HG03565 (cell line): ENCODE data around the gene KCNIP4.

Experiments used
- ATAC-seq: cut with Tn5 transposase; IDR thresholded peaks from one replicate; pipeline ENCODE4 v1.9.1; 2021; ENCODE audit warnings: mild to moderate bottlenecking, moderate library complexity; ENCODE audit not compliant: unreplicated experiment

KCNIP4 gene

DNA sequence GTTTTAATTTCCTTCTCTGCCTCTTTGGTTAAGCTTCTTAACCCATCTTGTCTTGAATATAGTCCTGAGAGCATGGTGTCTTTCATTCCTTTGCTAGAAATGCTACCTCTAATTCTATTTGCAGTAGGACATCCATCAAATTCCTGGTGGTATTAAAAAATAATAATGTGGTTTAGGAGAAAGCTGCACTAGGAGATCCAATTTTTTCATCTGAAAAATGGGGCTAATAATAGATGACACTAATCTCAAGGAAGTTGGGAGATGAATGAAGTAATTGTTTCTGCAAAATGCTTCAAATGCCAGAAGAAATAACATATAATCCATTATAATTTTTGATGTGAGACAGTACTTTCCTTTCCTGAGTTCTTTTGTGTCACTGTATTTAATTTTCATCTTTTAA lies 1053.4 kb downstream of the KCNIP4 start:
- no peak for ATAC-seq

DNA sequence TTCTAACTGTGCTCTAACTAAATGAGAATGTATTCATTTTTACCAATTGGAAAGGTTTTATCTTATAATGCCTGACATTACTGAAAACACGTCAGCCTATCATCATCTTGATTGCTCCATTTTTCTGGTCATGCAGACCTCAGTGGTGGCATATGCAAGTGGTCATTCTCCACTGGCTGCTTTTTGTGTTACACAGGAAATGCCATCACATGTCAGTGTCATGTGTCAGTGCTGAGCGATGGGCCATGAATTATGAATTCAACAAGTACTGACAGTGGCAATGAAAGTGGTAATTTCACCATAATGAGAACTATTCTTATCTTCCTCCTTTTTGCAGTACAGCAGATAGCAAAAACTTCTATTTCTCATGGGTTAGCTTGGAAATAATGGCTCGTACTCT lies 1057.8 kb downstream of the KCNIP4 start:
- ATAC-seq = no peak

DNA sequence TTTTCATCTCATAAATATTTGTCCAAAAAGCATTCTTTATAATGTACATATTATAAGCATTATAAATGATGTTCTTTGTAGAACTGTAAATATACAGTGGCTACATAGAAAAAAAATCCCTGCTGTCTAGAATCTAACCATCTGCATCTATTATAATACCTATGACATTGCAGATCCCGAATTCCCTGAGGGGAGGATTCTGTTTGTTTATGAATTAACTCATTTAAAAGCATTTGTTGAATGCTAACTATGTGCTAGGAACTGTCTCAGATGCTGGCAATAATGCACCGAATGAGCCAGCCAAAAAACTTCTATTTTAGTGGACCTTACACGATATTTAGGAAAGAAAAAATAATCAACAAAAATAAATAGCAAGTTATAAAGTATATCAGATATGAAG lies 1058.7 kb downstream of the KCNIP4 start:
- no peak for ATAC-seq

DNA sequence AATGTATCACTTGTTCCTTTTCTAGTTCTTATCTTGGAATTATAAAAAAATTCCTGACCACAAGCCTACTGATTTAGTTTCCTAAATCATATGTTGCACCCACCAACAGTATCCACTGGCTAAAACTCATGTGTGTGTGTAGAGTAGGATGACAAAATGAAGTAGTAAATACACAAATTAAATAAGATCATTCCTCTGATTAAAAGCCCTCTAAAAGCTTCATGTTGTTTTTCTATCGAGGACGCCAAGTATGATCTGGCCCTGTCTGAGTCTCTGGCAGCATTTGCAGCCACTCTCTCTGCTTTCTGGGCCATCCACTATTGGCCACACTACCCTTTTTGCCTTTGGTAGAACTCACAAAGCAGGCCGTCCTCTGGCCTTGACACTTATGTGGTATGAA lies 1064.9 kb downstream of the KCNIP4 start:
- no peak for ATAC-seq

DNA sequence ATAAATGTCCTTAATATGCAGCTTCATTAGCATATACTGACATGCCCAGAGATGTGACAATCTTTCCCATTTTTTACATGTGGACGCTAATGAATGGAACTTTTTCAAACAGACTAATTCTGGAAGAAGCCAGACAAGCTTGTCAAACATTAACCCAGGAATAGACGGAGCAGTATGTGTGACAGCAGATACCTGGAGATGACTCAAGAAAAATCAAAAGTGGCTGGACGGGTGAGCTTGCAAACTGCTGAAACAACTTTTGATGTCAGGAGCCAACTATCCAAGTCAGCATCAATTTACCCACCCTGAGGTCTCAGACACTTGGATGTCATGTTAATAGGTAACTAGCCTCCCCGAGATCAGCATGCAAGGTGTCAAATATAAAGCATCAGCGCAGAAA lies 1065.3 kb downstream of the KCNIP4 start:
- ATAC-seq = no peak

DNA sequence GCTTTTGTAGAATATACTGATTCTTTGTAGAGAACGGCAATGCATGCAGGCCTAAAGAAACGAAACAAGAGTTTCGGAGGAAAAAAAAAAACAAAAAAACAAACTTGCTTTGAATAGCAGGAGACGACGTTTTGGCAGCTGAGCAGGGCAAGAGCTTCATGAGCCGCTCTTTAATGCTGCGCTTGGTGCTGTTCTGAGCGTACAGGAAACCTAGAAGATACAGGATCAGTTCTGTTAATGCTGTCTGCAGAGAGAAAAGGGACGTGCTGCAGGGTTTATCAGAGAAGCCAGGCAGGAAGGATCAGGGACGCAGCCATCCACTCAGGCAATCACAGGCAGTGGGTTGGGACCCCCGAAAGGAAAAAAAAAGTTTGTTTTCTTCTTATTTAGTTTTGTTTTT lies 1066.1 kb downstream of the KCNIP4 start:
- ATAC-seq = no peak

DNA sequence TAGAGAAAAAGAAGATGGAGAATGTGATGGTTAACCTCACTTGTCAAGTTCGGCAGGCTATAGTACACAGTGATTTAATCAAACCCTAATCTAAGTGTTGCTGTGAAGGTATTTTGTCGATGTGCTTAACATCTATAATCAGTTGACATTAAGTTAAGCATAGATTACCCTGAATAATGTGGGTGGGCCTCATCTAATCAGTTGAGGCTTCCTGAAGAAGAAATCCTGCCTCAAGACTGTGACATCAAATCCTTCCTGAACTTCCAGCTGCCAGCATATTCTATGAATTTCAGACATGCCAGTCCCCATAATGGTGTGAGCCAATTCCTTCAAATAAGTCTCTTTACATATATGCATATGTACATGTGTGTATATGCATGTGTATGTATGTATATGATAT lies 1066.9 kb downstream of the KCNIP4 start:
- ATAC-seq = no peak

DNA sequence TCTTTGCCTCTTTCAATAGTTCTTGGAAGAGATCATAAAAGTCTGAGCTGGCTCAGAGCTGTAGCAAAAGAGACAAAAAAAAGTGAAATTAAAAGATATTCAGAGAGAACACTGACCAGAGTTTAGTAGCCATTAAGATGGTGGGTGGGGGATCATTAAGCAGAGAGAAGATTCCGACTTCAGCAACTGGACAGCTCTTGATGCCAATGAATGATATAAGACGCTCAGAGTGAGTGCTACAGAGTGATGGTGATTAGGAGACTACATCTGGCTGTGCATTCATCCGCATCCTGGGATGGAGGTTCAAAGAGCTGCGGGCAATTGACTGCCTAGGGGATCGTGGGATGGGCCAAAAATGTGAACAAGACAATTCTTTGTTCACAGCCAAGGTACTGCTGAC lies 1069.8 kb downstream of the KCNIP4 start:
- no peak for ATAC-seq

DNA sequence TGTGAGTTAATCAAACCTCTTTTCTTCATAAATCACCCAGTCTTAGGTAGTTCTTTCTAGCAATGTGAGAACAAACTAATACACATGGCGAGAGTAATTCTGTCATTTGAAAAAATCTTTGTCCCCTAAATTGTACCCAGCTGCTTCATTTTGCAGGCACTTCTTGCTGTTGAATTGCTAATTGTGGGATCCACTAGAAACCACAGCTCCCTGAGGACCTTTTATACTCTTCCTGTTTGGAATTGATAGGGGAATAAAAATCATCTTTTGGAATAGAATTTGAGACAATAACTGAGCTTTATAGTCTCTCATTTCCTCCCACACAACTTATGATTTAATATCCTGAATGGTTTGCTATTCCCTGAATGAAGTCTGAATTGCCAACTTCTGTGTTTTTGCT lies 1078.1 kb downstream of the KCNIP4 start:
- no peak for ATAC-seq

DNA sequence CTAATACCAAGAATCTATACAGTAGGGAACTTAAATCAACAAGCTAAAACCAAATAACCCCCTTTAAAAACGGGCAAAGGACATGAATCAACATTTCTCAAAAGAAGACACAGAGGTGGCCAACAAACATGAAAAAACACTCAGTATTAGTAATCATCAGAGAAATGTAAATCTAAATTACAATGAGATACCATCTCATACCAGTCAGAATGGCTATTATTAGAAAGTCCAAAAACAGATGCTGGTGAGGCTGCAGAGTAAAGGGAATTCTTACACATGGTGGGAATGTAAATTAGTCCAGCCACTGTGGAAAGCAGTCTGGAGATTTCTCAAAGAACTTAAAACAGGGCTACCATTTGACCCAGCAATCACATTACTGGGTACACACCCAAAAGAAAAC lies 1080.5 kb downstream of the KCNIP4 start:
- ATAC-seq = no peak

DNA sequence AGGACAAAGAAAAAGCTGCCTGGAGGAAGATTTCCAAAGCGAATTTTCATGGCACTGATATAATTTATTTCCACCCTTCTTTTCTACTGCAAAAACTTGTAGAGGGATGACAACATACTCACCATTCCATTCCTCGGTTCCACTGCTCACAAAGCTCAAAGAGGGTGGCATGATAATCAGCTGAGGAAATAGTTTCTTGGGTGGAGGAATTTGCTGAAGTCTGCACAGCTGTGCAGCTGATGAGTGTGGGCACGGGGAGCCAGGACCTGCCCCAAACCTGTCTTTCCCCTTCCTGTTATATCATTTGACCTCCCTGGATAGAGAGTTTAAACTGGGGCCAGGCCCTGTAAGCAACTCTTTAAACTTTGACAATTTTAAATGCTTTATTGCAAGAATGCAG lies 1087.7 kb downstream of the KCNIP4 start:
- no peak for ATAC-seq

DNA sequence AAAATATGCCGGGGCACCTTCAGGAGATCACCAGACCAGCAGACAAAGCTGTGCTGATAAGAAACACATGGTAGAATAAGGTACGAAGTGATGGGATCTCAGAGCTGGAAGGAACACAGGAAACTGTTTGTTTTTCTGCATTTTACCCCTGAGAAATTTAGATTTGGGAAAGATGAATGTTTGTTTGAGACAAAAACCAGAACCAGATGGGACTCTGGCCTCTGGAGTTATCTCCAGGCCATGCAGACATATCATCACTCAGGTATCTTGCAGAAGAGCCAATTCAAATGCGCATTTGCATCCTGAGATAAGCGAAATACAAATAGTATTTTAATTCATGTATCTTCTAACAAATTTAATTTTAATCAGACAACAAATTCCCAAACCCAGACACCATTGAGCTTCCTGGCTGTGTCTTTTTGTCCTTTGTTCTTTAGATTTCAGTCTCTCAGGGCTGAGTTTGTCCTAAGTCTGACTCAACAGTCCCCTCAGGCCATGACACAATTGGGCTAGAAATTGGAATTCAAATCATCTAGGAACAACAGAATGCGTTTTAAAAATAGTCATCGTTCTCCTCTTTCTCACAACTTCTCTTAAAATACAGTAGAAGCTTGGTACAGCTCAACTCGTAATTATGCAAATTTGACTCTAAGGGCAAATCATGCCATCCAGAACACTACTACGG lies 1089.3 kb downstream of the KCNIP4 start:
- ATAC-seq = no peak

DNA sequence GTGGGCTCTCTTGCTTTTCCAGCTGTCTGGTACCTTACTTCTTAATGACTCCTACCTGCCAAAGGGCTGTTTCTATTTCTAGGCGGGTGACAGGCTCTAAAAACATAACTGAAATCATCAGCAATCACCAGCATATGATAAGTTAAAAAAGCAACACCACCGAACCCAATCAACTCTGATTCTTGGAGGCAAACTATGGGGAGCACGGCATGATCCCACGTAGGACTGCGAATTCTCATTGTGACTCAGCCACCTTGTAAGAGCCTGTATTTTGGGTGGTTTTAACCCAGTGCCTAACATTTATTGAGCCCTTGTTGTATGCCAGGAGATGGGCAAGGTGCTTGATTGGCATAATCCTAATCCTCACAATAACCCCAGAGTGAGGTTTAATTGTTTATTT lies 1091.5 kb downstream of the KCNIP4 start:
- ATAC-seq = no peak

DNA sequence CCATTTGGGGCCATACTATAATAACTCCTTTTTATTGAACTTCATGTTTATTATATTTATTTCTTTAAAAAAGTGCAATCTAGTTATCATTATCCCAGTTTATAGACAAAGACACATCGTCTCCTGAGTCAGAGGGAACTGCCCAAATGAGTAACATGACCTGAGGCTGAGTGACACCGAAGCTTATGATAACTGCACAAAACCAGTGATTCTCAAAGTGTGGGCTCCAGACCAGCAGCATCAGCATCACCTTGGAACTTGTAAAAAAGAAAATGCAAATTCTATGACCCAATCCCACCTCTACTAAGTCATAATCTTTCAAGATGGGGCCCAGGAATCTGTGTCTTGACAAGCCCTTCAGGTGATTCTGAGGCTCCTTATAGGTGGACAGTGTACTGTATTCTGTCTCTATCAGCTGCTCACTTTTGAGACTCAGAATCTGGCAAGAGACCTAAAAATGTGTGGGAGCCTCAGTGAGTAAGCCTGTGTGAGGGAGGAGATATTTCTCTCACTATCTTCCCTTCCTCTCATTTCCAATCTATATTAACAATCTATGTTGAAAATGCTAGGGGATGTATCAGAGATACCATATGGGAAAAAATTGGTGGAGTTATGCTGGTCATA lies 1101.3 kb downstream of the KCNIP4 start:
- no peak for ATAC-seq

DNA sequence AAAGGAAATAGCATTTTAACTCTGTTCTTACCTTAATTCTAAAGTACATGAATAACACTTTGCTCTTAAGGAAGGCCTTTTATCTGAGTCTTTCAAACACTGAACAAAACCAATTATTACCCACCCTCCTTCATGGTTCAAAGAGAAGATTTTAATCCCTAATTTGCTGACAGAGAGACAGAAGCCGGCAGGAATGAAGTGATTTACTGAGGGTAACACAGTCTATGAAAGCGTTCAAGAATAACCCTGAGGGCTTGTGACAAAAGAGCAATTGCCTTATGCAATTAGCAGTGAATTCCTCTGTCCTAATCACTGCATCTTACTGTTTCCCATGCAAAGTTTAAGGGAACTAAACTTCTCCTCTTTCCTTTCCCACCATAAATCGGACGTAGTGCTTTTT lies 1104.3 kb downstream of the KCNIP4 start:
- ATAC-seq = no peak

DNA sequence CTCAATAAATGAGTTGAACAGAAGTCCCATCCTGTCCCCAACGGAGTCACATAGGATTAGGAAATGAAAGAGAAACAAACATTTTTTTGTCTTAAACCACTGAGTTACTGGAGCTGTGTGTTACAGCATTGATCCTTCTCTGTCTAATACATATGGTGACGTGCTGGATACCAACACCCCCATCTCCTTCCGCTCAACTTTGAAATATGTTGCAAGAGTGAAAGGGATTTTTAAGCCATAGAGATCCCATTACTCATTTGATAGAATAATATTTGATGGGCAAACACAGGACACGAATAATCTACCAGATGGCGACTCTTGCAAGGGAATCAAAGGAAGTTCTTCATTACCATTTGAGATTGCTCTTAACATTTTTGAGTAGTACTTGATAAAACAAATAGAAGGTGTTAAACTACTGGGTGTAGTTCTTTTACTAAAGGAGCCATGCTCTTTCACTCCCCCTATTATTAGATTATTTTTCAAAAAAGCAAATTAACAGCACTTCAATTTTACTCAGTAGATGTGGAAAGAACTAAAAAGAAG lies 1107.9 kb downstream of the KCNIP4 start:
- ATAC-seq = no peak

DNA sequence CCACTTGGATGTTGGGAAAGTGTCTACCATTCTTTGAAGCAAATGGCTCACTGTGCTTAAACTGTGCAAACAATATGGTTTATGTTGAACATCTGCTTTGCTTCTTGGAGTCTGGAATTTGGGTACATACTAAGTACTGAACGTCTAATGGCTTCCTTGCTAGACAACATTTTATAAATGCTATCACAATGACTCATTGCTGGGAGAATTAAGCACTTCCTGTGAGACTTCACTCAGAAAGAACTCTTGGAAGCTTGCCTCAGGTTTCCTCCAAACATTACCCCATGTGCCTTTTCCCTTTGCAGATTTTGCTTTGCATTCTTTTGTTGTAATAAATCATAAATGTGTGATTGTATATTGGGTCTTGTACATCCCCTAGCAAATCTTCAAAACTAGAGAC lies 1108.6 kb downstream of the KCNIP4 start:
- no peak for ATAC-seq

DNA sequence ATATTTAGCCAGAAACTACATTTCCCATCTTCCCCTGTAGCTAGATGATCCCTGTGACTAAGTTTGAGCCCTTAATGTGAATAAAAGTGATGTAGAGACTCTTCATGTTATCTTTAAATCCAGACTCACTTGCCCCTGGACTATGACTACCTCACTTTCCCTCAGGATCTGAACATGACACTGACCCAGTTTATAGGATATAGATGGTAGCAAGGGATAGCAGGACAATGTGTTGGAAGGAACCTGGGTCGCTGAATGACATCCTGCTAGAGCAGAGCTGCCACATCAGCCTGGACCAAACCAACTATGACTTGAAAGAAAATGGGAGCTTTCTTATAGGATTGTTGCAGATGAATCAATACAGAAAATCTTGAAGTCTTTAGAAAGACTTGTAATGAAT lies 1110.1 kb downstream of the KCNIP4 start:
- ATAC-seq = no peak

DNA sequence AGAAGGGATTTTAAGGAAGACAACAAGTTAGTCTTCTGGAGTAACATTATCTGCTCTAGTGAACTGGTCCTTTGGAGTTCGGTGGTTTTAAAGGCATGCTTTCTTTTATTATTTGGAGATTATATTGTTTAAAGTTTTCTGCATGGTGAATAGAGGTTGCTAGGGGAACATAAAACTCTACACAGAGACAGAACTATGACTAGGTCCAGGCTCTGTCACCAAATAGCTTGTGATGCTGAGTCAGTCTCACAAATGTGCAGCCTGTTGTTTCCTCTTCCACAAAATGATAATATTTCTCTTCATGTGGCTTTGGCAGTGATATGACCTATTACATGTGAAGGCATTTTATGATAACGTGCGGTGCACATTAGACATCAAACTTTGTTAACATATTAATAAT lies 1115.7 kb downstream of the KCNIP4 start:
- ATAC-seq = no peak

DNA sequence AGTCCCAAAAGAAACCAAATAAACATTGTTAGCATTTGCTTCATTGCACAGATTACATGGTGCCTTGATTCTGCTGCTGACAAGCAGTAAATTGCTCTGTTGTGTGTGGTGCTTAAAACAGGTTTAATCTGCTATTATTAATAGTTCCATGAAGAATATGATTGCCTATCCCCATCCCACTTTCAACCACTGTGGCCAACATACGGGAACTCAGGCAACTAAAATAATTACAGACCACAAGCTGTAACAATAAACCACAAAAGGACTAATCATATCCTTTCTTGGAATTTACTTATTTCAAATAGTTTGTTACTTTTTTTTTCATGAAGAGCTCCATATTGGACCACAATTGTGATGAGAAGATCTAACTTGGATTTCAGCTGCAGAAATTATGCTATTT lies 1116.8 kb downstream of the KCNIP4 start:
- no peak for ATAC-seq

DNA sequence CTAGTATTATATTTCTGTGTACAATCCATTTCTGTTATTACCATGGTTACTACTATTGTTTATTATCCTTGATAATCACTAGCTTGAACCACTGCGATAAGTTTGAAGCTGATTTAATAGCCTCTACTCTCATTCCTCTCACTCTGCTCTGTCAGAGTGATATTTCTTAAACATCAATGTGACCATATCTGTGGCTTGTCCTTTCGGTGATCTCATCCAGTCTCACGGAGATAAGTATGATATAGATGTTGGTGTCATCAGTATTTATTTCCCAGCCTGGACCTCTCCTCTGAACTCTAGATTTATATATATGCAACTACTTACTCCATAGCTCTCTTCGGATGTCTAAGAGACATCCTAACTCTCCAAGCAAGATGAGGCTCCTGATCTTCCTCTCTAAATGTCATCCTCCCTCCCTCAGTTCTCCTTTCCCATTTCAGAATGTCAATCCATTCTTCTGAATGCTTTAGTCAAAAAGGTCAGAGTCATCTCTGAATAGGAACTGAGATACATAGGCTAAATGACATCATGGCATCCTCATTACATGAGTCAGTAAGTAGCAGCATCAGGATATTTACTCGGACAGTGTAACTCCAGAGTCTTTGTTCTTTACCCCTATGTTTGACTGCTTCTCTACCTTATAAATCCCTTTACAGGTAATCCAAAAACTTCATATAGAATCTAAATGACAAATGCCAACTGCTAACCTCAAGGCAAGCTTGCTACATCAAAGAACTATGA lies 1118.8 kb downstream of the KCNIP4 start:
- no peak for ATAC-seq

DNA sequence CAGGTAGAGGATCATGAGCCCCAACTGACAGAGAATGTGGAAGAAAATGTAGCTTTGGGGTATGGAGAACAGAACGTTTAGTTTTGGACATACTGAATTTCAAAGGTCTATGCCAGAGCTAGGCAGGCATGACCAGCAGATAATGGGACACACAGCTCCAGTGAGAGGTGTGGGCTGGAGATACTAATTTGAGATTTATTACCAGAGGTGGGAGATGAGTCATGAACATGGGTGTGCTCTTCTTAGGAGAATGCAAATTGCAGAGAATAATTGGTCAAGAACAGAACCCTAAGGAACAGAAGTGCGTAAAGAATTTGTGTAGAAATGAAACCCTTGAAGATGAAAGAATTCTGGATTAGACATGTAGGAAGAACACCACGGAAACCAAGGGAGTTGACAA lies 1123.1 kb downstream of the KCNIP4 start:
- ATAC-seq = no peak
